ENCODE measurements around the gene PLS3.

The PLS3 gene

DNA sequence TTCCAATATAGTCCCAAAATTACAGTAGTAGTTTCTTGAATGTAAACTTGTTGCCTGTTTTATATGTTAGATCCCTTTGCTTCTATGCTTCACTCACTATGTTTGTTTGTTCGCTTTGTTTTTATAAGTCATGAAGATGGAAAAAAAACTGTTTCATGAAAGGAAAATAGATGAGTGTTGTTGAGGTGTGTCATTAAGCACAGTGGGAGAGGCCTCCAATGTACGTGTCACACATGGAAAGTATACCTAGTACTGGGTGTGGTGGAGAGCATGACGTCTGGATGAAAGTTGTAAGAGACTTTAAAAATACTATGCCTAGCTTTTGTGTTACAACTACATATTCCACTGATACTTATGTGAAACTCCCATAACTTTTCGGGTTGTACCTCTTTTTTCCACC lies 28.4 kb downstream of the PLS3 start:
- TF ChIP-seq POLR2AphosphoS5 (IDR thresholded peaks at IDR 0.05; ENCODE audit: borderline replicate concordance, low read depth, low read length) (no peak), EZH2 (IDR thresholded peaks at IDR 0.05) (no peak), FOXP2 (optimal IDR thresholded peaks at IDR 0.05; ENCODE audit: control extremely low read depth, extremely low read length, insufficient read depth) (no peak)
- no peak for DNase-seq (ENCODE audit: low read depth, low spot score)
- no peak overlapping the region for H3K9ac ChIP-seq (ENCODE audit: insufficient read length)
- no peaks in the 10 kb centered on the region for H3K9me3 ChIP-seq (ENCODE audit: low read depth, low read length)
- H3K36me3 ChIP-seq (ENCODE audit: insufficient read depth, low read length): no peaks in the 10 kb centered on the region
- H3K4me3 ChIP-seq: no peak overlapping the region
- H3K27ac ChIP-seq: no peak overlapping the region

DNA sequence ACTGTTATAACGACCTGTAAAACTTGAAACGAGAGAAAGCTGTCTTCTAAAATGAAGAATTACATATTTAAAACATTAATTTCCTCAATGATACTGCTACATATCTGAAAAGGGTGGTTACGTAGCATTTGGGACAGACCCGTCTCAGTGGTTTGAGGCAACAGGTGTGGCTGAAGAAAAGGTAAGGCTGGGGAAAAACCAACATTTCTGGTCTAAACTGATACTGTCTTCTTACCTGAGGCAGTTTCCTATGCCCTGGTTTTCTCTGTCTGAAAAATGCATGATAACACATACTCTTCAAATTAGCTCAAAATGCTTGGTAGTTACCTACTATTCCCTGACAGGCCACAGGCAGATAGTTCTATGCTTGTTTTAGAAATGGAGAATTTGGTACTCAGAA lies 30.4 kb downstream of the PLS3 start:
- TF ChIP-seq FOXP2 (optimal IDR thresholded peaks at IDR 0.05; ENCODE audit: control extremely low read depth, extremely low read length, insufficient read depth) (no peak), EZH2 (IDR thresholded peaks at IDR 0.05) (no peak), POLR2AphosphoS5 (IDR thresholded peaks at IDR 0.05; ENCODE audit: borderline replicate concordance, low read depth, low read length) (no peak)
- H3K4me3 ChIP-seq: no peak overlapping the region
- no peaks in the 10 kb centered on the region for H3K36me3 ChIP-seq (ENCODE audit: insufficient read depth, low read length)
- no peak overlapping the region for H3K9ac ChIP-seq (ENCODE audit: insufficient read length)
- no peak for DNase-seq (ENCODE audit: low read depth, low spot score)
- no peak overlapping the region for H3K27ac ChIP-seq
- no peaks in the 10 kb centered on the region for H3K9me3 ChIP-seq (ENCODE audit: low read depth, low read length)

DNA sequence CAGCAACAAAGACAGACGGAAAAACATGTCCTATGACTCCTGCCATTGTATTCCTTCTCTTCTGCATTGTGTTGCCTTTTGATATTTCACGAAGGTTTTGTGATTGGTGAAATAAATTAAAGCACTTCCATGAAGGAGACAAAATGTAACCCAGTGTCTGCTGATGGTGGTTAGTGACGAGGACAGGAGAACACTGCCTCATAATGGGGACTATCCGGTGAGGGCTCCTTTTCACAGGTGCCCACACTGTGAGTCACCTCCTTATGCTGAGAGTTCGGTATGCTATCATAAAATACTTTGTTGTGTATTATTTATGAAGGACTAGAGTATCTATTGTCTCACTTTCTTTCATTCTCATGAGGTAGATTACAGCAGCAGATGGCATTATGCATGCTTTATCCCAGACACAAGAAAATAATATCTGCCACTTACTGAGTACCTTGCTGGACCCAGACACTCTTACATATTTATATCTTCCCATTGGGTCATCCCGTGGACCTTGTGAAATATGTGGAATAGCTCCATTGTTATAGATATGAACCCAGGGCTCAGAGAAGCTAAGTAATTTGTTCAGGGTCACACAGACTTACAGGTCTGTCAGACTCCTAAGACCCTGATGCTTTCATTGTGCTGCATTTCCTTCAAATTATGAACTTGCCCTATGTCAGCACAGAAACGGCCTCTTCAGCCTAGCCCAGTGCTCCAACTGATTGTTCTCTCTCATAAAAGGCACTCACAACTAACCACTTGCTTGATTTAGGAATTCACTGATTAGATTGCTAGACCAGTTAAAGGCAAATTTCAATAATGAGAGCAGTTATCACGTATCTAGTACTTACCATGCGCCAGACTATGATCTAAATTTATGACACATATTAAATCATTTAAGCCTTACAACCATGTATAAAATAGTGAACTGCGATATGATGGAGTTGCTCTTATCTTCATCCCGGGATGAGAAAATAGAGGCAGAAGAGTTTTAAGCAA lies 31.2 kb downstream of the PLS3 start:
- Histone ChIP-seq H3K27ac (0 out of 2 replicates have a peak overlapping the region, but pooled peaks have one; percentile 75), H3K36me3 (ENCODE audit: insufficient read depth, low read length) (no peaks in the 10 kb centered on the region), H3K4me3 (peak overlapping the region; percentile 45; the same call in 1 of the 2 replicates), H3K9ac (ENCODE audit: insufficient read length) (no peak overlapping the region), H3K9me3 (ENCODE audit: low read depth, low read length) (no peaks in the 10 kb centered on the region)
- DNase-seq (ENCODE audit: low read depth, low spot score): no peak
- TF ChIP-seq EZH2 (IDR thresholded peaks at IDR 0.05): no peak
- TF ChIP-seq FOXP2 (optimal IDR thresholded peaks at IDR 0.05; ENCODE audit: control extremely low read depth, extremely low read length, insufficient read depth): no peak
- TF ChIP-seq POLR2AphosphoS5 (IDR thresholded peaks at IDR 0.05; ENCODE audit: borderline replicate concordance, low read depth, low read length): no peak

DNA sequence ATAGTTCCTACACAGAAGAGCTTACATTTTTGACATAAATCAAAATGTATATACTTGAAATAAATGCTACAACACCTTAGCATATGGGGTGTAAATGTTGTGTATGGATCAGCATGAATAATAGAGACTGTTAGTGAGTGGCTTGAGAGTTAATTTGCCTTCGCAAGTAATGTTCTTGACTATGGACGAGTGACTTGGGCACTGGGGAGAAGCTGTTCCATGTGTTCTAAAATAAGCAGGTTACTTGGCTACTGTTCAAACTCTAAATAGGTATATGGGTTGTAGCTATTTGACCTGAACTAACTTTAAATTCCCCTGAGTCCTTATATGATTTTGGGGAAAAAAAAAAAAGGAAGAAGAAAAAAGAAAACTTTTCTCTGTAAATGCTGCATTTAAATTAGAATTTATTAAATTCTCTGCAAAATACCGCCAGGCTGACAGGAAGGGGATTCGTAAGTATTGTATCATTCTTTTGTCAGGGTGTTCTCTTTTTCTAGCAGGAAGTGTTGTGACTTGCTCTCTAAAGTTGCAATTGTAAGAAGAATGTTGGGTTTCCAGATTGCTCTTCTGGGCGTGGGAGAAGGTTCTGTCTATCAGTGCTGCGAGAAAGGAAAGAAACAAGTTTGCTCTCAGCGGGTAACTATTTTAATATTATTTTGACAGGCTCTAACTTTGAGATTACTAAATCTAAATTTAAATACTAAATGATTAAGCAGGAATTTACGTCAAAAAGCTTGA lies 32.2 kb downstream of the PLS3 start:
- Histone ChIP-seq H3K36me3 (ENCODE audit: insufficient read depth, low read length) (no peaks in the 10 kb centered on the region), H3K4me3 (peak overlapping the region; percentile 45), H3K9me3 (ENCODE audit: low read depth, low read length) (no peaks in the 10 kb centered on the region), H3K27ac (peak overlapping the region; percentile 75; the same call in 1 of the 2 replicates), H3K9ac (ENCODE audit: insufficient read length) (peak overlapping the region; percentile 42)
- no peak for DNase-seq (ENCODE audit: low read depth, low spot score)
- TF ChIP-seq FOXP2 (optimal IDR thresholded peaks at IDR 0.05; ENCODE audit: control extremely low read depth, extremely low read length, insufficient read depth) (no peak), EZH2 (IDR thresholded peaks at IDR 0.05) (no peak), POLR2AphosphoS5 (IDR thresholded peaks at IDR 0.05; ENCODE audit: borderline replicate concordance, low read depth, low read length) (no peak)

DNA sequence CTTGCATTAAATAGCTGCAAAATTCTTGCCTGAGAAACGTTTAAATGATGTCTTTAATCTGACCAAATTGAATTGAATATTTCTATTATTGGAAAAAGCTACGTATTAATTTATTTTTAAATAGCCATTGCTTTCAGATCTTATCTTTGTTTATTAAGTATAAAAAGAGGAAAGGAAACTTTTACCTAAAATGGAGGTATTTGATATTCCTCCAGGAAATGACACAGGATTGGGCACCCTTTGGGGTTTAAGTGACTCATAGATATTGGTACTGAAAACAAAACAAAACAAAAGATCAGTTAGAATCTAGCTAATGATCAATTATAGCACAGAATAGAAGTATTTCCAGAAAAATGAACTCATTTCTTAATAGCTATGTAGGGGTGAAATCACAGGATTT lies 34.1 kb downstream of the PLS3 start:
- H3K9ac ChIP-seq (ENCODE audit: insufficient read length): no peak overlapping the region
- H3K36me3 ChIP-seq (ENCODE audit: insufficient read depth, low read length): no peaks in the 10 kb centered on the region
- no peaks in the 10 kb centered on the region for H3K9me3 ChIP-seq (ENCODE audit: low read depth, low read length)
- H3K27ac ChIP-seq: no peak overlapping the region
- no peak for DNase-seq (ENCODE audit: low read depth, low spot score)
- TF ChIP-seq POLR2AphosphoS5 (IDR thresholded peaks at IDR 0.05; ENCODE audit: borderline replicate concordance, low read depth, low read length) (no peak), EZH2 (IDR thresholded peaks at IDR 0.05) (no peak), FOXP2 (optimal IDR thresholded peaks at IDR 0.05; ENCODE audit: control extremely low read depth, extremely low read length, insufficient read depth) (no peak)
- H3K4me3 ChIP-seq: no peak overlapping the region

DNA sequence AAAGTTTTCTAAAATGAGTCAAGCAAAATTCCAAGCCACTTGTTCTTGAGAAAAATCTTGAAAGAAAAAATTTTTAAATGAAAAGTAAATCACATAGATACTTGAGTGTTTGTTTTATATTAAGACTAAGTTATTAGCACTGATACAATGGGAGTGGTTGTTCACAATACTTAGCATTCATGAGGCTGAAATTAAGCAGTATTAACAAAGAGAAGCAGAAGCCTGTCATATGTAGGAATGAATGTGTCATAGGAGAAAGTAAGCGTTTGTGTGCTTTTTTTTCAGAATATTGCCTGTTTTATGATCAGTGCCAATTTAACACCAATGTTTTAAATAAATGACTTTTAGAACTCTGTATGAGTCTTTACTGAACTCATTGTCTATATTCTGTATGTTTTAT lies 37.6 kb downstream of the PLS3 start:
- H3K4me3 ChIP-seq: no peak overlapping the region
- DNase-seq (ENCODE audit: low read depth, low spot score): no peak
- H3K9me3 ChIP-seq (ENCODE audit: low read depth, low read length): no peaks in the 10 kb centered on the region
- H3K27ac ChIP-seq: no peak overlapping the region
- H3K36me3 ChIP-seq (ENCODE audit: insufficient read depth, low read length): no peaks in the 10 kb centered on the region
- TF ChIP-seq POLR2AphosphoS5 (IDR thresholded peaks at IDR 0.05; ENCODE audit: borderline replicate concordance, low read depth, low read length) (no peak), EZH2 (IDR thresholded peaks at IDR 0.05) (no peak), FOXP2 (optimal IDR thresholded peaks at IDR 0.05; ENCODE audit: control extremely low read depth, extremely low read length, insufficient read depth) (no peak)
- no peak overlapping the region for H3K9ac ChIP-seq (ENCODE audit: insufficient read length)

DNA sequence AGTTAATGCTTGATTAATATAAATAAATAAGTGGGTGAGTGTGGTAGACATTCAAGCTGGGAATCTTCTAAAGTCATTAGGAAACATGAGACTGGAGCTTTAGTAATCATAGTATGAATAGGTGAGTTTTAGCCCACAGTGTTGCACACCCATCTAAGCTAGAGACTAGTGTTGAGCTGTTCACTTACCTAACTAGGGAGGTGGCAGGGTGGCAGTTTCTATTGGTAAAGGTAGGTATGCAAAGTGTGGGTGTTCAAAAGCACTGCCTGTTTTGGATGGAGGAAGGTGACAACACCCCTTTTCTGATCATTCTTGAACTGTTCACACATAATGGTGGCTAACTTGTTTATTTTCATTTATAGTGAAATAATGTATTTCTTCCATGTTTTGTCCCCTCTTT lies 41.3 kb downstream of the PLS3 start:
- Histone ChIP-seq H3K9ac (ENCODE audit: insufficient read length) (no peak overlapping the region), H3K27ac (no peak overlapping the region), H3K4me3 (no peak overlapping the region), H3K9me3 (ENCODE audit: low read depth, low read length) (no peaks in the 10 kb centered on the region), H3K36me3 (ENCODE audit: insufficient read depth, low read length) (no peaks in the 10 kb centered on the region)
- TF ChIP-seq EZH2 (IDR thresholded peaks at IDR 0.05) (no peak), POLR2AphosphoS5 (IDR thresholded peaks at IDR 0.05; ENCODE audit: borderline replicate concordance, low read depth, low read length) (no peak), FOXP2 (optimal IDR thresholded peaks at IDR 0.05; ENCODE audit: control extremely low read depth, extremely low read length, insufficient read depth) (no peak)
- DNase-seq (ENCODE audit: low read depth, low spot score): no peak

DNA sequence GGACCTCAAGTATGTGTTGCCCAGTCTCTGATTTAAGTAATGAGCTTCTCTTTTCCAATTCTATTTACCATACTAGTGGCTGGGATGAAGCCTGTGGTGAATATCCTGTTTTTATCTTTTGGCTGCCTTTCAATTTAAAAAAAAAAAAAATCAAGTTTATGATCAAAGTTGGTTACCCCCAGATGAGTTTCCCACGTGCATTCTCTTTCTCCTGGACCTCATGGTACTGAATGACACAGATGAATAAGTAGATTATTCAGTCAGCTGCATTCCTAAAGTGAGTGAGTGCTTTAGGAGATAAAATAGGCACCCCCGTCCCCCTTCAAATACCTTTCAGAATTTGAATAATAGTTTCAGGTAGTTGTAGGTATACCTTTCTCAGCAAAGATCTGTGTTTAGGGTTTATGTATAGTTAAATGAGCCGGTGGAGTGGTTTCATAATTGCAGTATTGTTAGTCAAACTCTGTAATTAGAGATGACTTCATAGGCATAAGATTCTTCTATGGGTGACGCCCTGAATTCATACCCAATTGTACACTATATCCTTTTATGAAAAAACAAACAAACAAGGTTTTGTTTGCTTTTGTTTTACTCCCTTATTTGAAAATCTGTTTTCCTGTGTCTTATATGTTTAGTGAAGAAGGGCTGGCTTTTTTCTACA lies 41.9 kb downstream of the PLS3 start:
- no peak for DNase-seq (ENCODE audit: low read depth, low spot score)
- Histone ChIP-seq H3K36me3 (ENCODE audit: insufficient read depth, low read length) (no peaks in the 10 kb centered on the region), H3K9ac (ENCODE audit: insufficient read length) (no peak overlapping the region), H3K9me3 (ENCODE audit: low read depth, low read length) (no peaks in the 10 kb centered on the region), H3K27ac (no peak overlapping the region), H3K4me3 (no peak overlapping the region)
- no peak for TF ChIP-seq POLR2AphosphoS5 (IDR thresholded peaks at IDR 0.05; ENCODE audit: borderline replicate concordance, low read depth, low read length)
- no peak for TF ChIP-seq EZH2 (IDR thresholded peaks at IDR 0.05)
- TF ChIP-seq FOXP2 (optimal IDR thresholded peaks at IDR 0.05; ENCODE audit: control extremely low read depth, extremely low read length, insufficient read depth): no peak
